ENCODE data around the gene ST6GAL1.
"Not testable (repeated sequence)": the region's sequence is repeated elsewhere in the genome, so short reads cannot be mapped to it uniquely, and the experiment has no call there.

ST6GAL1 gene

DNA sequence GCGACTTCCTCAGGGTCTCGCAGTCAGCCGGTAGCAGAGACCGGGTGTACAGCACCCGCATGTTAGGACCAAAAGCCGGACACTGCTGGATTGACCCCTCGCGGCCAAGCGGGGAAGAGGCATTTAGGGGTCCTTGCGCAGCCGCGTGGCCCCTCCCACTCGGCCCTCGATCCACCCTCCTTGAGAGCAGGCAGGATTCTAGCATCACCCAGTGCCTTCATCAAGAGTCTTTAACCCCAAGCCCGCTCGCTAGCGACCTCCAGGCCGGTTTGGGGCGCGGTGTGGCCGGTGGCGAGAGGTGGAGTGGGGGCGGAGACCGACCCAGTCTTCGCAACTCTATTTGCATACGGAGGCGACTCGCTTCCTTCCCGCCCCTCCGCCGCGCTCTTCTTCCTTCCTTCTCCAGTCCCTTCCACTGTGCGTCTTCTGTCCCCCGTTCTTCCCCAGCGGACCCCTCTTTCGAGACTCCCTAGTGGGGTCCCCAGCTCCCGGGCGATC is at the start of gene ST6GAL1:
TSS of gene ST6GAL1 (plus strand) at position 384 of the 498 bp plus-strand sequence. CDS start 112,178 bp downstream, outside the sequence.
- DNase-seq, result peak; percentile 71

GRCh38 chr3:186882150-186882524 is 48.2 kb upstream of the ST6GAL1 start:
- DNase-seq, result peak; percentile 17

DNA sequence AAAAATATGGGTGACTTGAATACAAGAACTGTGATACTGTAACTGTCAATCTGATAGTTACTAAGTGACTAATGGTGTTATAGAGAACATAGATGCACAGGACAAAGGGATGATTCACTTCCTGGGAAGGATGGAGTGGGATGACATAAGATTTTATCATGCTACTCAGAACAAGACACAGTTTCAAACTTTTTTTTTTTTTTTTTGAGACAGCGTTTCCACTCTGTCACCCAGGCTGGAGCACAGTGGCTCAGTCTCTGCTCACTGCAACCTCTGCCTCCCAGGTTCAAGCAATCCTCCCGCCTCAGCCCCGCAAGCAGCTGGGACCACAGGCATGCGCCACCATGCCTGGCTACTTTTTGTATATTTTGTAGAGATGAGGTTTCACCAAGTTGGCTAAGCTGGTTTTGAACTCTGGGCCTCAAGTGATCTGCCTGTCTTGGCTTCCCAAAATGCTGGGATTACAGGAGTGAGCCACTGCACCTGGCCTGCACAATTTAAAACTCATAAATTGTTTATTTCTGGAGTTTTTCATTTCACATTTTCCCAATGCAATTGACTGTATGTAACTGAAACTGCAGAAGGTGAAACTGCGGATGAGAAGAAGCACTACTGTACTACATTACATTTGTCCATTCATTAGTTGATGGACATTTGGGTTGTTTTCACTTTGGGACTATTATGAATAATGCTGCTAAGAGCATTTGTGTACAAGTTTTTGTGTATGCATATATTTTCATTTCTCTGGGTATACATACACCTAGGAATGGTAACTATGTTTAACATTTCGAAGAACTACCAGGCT is 47.2 kb upstream of the ST6GAL1 start:
- DNase-seq, result peak; percentile 89

DNA sequence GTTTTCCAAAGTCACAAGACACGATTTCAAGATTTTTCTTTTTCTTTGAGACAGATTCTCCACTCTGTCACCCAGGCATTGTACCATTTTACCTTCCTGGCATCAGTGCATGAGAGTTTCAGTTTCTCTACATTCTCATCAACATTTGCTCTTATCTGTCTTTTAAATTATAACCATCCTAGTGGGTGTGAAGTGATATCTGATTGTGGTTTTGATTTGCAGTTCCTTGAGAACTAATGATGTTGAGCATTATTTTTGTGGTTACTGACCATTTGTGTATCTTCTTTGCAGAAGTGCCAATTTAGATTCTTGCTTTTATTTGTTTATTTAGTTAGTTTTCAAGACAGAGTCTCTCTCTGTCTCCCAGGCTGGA is 46.7 kb upstream of the ST6GAL1 start:
- DNase-seq, result no peak

DNA sequence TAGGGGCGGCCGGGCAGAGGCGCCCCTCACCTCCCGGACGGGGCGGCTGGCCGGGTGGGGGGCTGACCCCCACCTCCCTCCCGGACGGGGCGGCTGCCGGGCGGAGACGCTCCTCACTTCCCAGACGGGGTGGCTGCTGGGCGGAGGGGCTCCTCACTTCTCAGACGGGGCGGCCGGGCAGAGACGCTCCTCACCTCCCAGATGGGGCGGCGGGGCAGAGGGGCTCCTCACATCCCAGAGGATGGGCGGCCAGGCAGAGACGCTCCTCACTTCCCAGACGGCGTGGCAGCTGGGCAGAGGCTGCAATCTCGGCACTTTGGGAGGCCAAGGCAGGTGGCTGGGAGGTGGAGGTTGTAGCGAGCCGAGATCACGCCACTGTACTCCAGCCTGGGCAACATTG is 45.5 kb upstream of the ST6GAL1 start:
- DNase-seq, result not testable (repeated sequence)

- no peak for DNase-seq
Measured at GRCh38 chr3:186886202-186886981, 43.9 kb upstream of the ST6GAL1 start.

DNA sequence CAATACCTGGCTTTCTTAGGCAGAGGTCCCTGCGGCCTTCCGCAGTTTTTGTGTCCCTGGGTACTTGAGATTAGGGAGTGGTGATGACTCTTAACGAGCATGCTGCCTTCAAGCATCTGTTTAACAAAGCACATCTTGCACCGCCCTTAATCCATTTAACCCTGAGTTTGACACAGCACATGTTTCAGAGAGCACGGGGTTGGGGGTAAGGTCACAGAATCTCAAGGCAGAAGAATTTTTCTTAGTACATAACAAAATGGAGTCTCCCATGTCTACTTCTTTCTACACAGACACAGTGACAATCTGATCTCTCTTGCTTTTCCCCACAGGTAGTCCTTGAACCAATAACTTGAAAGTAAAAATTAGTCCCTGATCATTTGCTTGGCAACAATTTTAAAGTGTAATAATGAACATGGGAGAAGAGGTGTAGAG is 42.8 kb upstream of the ST6GAL1 start:
- DNase-seq, result not testable (repeated sequence)

DNA sequence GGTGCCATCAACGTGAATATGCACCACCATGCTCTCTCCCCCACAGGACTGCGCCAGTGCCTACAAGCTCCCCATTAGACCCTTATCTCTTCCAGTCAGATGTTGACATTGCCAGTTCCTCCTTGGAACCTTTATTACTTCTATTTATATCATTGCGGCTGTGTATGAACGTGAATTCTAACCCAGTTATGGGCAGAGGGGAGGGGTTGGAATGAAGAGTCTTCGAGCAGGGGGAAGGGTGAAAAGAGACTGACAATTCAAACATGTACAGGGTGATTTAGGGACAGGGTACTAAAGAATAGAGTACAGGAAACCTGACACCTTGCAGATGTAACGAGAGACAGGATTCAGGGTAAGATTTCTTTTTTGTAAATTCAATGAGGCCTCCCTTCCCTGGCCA is 41.8 kb upstream of the ST6GAL1 start:
- no peak for DNase-seq

DNA sequence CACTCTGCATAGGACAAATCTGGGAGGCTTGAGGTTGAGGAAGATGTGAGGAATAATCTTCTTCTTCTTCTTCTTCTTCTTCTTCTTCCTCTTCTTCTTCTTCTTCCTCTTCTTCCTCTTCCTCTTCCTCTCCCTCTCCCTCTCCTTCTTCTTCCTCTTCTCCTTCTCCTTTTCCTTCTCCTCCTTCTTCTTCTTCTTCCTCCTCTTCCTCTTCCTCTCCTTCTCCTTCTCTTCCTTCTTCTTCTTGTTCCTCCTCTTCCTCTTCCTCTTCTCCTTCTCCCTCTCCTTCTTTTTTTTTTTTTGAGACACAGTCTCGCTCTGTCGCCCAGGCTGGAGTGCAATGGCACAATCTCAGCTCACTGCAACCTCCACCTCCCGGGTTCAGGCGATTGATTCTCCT is 40.6 kb upstream of the ST6GAL1 start:
- DNase-seq, result not testable (repeated sequence)

DNA sequence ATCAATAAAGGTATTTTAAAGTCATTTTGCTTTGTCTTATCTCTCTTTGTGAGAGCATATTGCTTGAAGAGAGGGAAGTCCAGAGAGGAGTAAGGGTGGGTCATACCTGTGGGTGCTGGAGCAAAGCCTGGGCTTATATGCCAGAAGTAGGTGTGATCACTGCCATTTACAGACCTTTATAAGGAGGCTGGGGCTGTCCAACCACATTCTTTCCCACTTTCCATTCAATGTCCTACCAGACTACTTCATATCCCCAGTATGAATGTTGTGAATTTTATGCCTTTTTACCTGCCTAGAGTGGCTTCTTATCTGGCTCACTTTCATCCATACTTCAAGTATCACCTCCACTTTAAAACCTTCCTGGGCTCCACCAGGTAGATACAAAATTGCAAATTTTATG is 39.4 kb upstream of the ST6GAL1 start:
- DNase-seq, result no peak

DNA sequence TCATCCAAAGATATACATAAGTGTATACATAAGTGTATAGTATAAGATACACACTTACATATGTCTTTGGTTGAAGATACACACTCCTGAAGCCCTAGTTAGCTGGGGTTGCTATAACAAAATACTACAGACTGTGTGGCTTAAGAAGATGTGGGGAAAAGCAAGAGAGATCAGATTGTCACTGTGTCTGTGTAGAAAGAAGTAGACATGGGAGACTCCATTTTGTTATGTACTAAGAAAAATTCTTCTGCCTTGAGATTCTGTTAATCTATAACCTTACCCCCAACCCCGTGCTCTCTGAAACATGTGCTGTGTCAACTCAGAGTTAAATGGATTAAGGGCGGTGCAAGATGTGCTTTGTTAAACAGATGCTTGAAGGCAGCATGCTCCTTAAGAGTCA is 37.3 kb upstream of the ST6GAL1 start:
- DNase-seq, result not testable (repeated sequence)

- DNase-seq, result no peak
Measured at GRCh38 chr3:186895406-186895805, 34.9 kb upstream of the ST6GAL1 start.

DNA sequence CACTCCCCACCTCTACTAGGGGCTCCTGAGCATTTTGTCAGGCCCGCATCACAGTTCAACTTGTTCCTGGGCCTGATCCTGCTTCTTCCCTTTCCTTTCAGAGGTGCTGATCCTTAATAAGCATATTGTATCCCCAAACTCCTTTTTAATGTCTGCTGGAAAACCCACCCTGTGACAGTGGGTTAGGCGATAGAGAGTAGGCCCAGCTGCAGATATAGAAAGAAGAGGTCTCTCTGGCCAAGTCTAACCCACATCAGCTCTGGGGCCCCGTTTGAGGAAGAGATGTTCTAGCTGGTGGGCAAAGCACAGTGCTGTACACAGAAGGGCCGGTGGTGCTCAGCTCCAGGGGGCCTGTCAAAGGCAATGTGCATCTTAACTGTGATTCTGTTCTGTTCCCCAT is 34.3 kb upstream of the ST6GAL1 start:
- no peak for DNase-seq

- DNase-seq, result no peak
Measured at GRCh38 chr3:186896875-186897274, 33.5 kb upstream of the ST6GAL1 start.

DNA sequence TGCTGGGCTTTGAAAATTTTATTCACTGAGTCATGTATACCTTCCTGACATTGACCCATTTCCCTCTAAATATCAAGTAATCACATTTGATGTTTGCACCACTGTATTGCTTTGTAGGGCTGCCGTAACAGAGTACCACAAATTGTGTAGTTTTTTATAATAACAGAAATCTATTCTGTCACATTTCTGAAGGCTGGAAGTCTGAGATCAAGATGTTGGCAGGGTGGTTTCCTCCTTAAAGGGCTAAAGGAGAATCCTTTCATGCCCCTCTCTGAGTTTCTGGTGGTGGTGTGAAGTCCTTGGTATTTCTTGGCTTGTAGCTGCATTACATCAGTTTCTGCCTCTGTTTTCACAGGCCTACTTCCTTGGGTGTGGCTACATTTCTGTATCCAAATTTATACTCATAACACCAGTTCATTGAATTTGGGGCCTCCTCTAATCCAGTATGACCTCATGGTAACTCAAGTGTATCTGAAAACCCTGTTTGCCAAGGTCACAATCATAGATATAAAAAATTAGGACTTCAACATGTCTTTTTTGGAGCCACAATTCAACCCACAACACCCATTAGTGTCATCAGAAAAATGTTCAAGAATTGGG is 29.1 kb upstream of the ST6GAL1 start:
- peak; percentile 13 for DNase-seq

- DNase-seq, result no peak
Measured at GRCh38 chr3:186902154-186902553, 28.2 kb upstream of the ST6GAL1 start.

- DNase-seq, result no peak
Measured at GRCh38 chr3:186902713-186903112, 27.6 kb upstream of the ST6GAL1 start.

DNA sequence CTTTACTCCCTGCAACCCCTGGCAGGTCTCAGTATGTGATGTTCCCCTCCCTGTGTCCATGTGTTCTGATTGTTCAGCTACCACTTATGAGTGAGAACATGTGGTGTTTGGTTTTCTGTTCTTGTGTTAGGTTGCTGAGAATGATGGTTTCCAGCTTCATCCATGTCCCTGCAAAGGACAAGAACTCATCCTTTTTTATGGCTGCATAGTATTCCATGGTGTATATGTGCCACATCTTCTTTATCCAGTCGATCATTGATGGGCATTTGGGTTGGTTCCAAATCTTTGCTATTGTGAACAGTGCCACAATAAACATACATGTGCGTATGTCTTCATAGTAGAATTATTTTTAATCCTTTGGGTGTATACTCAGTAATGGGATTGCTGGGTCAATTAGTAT is 26.6 kb upstream of the ST6GAL1 start:
- DNase-seq, result not testable (repeated sequence)

DNA sequence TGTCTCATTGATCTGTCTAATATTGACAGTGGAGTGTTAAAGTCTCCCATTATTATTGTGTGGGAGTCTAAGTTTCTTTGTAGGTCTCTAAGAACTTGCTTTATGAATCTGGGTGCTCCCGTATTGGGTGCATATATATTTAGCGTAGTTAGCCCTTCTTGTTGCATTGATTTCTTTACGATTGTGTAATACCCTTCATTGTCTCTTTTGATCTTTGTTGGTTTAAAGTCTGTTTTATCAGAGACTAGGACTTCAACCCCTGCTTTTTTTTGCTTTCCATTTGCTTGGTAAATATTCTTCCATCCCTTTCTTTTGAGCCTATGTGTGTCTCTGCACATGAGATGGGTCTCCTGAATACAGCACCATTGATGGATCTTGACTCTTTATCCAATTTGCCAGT is 23.3 kb upstream of the ST6GAL1 start:
- not testable (repeated sequence) for DNase-seq

DNA sequence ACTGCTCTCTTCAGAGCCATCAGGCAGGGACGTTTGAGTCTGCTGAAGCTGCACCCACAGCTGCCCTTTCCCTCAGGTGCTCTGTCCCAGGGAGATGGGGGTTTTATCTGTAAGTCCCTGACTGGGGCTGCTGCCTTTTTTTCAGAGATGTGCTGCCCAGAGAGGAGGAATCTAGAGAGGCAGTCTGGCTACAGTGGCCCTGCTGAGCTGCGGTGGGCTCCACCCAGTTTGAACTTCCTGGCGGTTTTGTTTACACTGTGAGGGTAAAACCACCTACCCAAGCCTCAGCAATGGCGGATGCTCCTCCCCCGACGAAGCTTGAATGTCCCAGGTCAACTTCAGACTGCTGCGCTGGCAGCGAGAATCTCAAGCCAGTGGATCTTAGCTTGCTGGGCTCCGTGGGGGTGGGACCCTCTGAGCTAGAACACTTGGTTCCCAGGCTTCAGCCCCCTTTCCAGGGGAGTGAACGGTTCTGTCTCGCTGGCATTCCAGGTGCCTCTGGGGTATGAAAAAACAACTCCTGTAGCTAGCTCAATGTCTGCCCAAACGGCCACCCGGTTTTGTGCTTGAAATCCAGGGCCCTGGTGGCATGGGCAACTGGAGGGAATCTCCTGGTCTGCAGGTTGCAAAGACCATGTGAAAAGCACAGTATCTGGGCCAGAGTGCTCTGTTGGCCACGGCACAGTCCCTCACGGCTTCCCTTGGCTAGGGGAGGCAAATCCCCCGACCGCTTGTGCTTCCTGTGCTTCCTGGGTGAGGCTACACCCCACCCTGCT is 21.1 kb upstream of the ST6GAL1 start:
- DNase-seq, result no peak

- no peak for DNase-seq
Measured at GRCh38 chr3:186915806-186916796, 14.2 kb upstream of the ST6GAL1 start.
